NCI-H1930 (cell line): Measurements from ENCODE around the gene FZD4.
"Not testable (repeated sequence)": the region's sequence is repeated elsewhere in the genome, so short reads cannot be mapped to it uniquely, and the experiment has no call there.

Experiments
- DNase-seq, 2 experiments: peaks; one replicate each; lab custom pipeline; 2025; lab: John Stamatoyannopoulos, UW

FZD4 gene

GRCh38 chr11:86955361-86956120 lies at the start of gene FZD4:
Gene FZD4 (minus strand): TSS chr11:86955395. CDS start chr11:86955085, 310 bp downstream.
- peak; percentile 73 to 83 for DNase-seq

- DNase-seq, result not testable (repeated sequence)
Measured at GRCh38 chr11:87004281-87004680, 49.1 kb upstream of the FZD4 start.

DNA sequence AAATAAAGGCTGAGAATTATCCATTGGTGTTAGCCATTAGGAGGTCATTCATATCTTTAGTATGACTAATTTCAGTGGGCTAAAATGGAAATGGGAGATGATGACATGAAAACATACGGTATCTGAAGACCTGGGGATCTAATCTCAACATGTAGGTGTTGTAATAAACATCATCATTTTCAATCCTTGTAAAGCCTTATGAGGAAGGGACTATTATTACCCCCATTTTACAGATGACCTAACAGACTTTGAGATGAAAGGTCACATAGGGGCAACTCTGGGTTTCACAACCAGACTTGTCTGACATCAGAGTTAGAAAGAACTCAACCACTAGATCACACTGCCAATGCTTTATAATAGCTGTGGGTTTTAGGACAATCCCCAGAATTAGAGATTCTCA lies 47.7 kb upstream of the FZD4 start:
- no peak for DNase-seq

- DNase-seq, result no peak
Measured at GRCh38 chr11:86999859-87000753, 44.9 kb upstream of the FZD4 start.

GRCh38 chr11:86999388-86999787 lies 44.2 kb upstream of the FZD4 start:
- DNase-seq, result no peak

DNA sequence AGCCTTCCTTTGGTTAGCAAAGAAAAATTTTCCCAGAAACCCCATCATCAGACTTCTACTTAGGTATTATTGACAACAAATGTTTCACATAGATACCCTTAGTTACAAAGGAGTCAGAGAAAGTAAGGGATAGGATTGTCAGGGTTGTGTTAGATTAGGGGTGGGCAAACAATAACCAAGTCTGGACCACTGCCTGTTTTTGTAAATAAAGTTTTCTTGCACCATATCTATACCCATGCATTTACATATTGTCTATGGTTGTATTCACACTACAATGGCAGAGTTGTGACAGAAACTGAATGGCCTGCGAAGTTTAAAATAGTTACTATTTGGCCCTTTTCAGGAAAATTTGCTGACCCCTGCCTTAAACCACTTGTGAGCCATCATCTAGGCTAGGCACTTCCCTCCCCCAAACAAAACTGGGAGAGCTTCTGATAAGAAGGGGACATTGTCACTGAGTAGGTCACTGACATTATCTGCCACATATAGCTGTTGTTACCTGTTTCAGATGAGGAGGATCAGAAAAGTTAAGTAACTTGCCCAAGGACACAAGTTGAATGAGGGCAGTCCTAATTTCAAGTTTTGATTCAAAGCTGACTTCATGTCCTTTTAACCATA lies 41.9 kb upstream of the FZD4 start:
- no peak for DNase-seq

GRCh38 chr11:86993031-86993430 lies 37.8 kb upstream of the FZD4 start:
- no peak for DNase-seq

DNA sequence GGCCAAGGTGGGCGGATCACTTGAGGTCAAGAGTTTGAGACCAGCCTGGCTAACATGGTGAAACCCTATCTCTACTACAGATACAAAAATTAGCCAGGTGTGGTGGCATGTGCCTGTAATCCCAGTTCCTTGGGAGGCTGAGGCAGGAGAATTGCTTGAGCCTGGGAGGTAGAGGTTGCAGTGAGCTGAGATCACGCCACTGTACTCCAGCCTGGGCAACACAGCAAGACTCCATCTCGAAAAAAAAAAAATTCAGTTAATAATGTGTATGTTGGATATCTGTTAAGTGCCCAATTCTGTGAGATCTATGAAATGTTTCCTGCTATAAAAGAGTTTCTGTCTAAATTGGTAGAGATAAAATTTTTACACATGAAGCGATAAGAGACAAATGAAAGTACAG lies 37.1 kb upstream of the FZD4 start:
- not testable (repeated sequence) for DNase-seq

GRCh38 chr11:86991341-86991740 lies 36.1 kb upstream of the FZD4 start:
- no peak for DNase-seq

- DNase-seq, result no peak
Measured at GRCh38 chr11:86990515-86990914, 35.3 kb upstream of the FZD4 start.

DNA sequence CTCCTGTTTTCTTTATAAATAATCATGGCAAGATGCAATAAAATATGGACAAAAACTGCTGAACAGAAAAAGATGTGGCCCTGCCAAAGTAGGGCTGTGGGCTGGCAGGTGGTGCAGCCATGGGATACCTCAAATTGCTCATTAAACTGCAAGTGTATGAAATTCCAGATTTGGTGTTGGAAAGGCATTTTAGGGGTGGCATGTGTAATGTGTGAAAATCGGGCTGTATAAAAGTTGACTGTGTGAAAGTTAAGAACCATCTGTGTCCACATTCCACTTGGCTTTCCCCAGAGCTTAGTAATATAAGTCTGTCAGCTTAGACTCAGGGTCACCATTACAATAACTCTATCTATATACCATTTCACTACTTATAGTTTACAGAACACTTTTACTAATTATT lies 34.8 kb upstream of the FZD4 start:
- no peak for DNase-seq

DNA sequence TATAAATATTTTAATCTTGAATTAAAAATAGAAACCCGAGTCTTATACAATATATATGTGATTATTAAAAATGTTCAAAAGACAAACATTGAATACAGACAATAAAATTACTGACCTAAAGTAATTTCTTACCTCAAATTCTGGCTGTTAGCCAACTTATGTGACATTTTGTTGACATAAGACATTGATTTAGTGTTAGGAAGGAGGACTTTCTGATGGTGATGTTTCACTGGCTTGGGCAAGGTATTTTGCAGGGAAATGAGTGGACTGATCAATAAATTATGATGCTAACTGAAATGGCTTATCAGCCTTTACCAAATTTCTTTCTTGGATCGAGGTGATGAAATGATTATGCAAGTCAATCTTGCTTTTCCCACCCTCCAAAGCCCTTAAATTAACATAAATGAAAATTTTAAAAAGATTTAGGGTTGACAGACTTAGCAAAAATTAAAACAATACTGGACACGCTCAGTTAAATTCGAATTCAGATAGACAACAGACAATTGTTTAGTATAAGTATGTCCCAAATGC lies 33.2 kb upstream of the FZD4 start:
- DNase-seq, result no peak

GRCh38 chr11:86987679-86988078 lies 32.5 kb upstream of the FZD4 start:
- no peak for DNase-seq

- no peak for DNase-seq
Measured at GRCh38 chr11:86984701-86985100, 29.5 kb upstream of the FZD4 start.

DNA sequence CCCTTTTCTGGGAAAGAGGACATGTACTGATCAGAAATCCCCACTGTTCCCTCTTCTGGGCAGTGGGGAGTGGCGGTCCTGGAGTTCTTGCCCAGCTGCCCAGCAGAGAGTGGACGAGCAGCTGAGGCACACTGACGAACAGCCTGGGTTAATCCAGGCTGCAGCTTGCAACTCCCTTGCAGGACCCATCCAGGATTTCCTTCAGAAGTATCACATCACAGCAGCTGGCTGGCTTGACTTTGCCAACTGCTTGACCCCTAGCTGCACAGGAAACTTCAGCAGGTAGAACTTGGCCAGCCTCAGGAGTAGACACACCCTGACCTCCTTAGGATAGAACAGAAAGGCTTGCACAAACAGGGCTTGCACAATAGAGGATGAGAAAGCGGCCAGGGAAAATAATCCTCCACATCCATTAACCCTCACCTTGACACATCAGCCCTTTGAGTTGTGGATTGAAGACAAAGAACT lies 27.9 kb upstream of the FZD4 start:
- DNase-seq, result no peak

- no peak for DNase-seq
Measured at GRCh38 chr11:86981777-86982540, 26.8 kb upstream of the FZD4 start.

- DNase-seq, result no peak
Measured at GRCh38 chr11:86980086-86980796, 25.0 kb upstream of the FZD4 start.

- no peak for DNase-seq
Measured at GRCh38 chr11:86978756-86979608, 23.8 kb upstream of the FZD4 start.

DNA sequence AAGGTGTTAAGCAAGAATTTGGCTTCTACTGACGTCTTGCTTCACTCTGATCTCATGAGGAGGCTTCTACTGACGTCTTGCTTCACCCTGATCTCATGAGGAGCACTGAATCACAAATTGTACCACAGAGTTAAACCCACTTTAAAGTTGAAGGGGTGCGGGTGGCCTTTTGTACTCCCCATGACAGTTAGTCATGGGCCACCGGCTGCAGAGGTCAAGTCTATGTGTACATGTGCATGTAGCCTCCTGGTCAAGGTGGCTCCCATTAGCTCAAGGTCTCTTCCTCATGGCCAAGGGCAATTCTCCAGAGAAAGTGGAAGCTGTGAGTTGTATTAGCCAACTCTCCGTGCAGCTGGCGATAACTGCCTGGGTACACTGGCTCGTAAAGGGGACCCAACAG lies 23.1 kb upstream of the FZD4 start:
- DNase-seq, result no peak
